Keratinocyte (primary cell): ENCODE measurements around the gene CACUL1. TPM values are rescaled to one million over a fixed set of nuclear protein-coding genes. Genes with fewer than 3 reads are reported as not detected.

Experiments used
- DNase-seq: peaks from one replicate; pipeline ENCODE4 v3.0.0-alpha.2; 2011; ENCODE audit warnings: low read depth, missing footprints, low spot score
- FAIRE-seq: peaks from 2 replicates; lab custom pipeline; 2011; peaks lifted over from hg19 to GRCh38; lab: Jason Lieb, UNC
- H2AFZ ChIP-seq: 2 replicates; pipeline ENCODE4 v1.6.0; 2012; ENCODE audit warnings: low read length, control low read depth, inconsistent platforms; ENCODE audit not compliant: control insufficient read depth
- H3K27ac ChIP-seq: 2 replicates; pipeline ENCODE4 v1.5.1; 2011; ENCODE audit warnings: low read length; ENCODE audit not compliant: control insufficient read depth, insufficient read depth
- H3K27me3 ChIP-seq: 3 replicates; pipeline ENCODE4 v1.6.0; 2011; ENCODE audit warnings: low read length; ENCODE audit not compliant: control insufficient read depth, insufficient read depth; ENCODE audit errors: extremely low read depth
- H3K36me3 ChIP-seq, 2 experiments: 2 replicates in 1 of 2; 3 replicates in 1 of 2; pipeline ENCODE4 v1.5.1; 2011; ENCODE audit warnings: low read length in 2 of 2, mild to moderate bottlenecking in 1 of 2; ENCODE audit not compliant: control insufficient read depth in 2 of 2, insufficient read depth in 2 of 2; ENCODE audit errors: extremely low read depth in 1 of 2
- H3K4me1 ChIP-seq: 3 replicates; pipeline ENCODE4 v1.5.1; 2011; ENCODE audit warnings: low read length; ENCODE audit not compliant: control insufficient read depth, insufficient read depth; ENCODE audit errors: extremely low read depth
- H3K4me2 ChIP-seq: 3 replicates; pipeline ENCODE4 v1.6.0; 2011; ENCODE audit warnings: low read depth, low read length; ENCODE audit not compliant: control insufficient read depth, insufficient read depth; ENCODE audit errors: extremely low read depth
- H3K4me3 ChIP-seq, 3 experiments: fragments of 200-600 bp in 1 of 3; sonication (generic) in 1 of 3; 2 replicates in 2 of 3; 3 replicates in 1 of 3; pipeline ENCODE4 v1.5.1; 2011 to 2016; ENCODE audit warnings: low read length in 3 of 3, mild to moderate bottlenecking in 3 of 3, control low read depth in 2 of 3, inconsistent platforms in 1 of 3, low read depth in 1 of 3, mixed read lengths in 1 of 3, mixed run types in 1 of 3, moderate library complexity in 1 of 3; ENCODE audit not compliant: control insufficient read depth in 2 of 3, insufficient read depth in 2 of 3; ENCODE audit errors: extremely low read depth in 1 of 3
- H3K79me2 ChIP-seq: 2 replicates; pipeline ENCODE4 v1.6.0; 2012; ENCODE audit warnings: low read length; ENCODE audit not compliant: control insufficient read depth, insufficient read depth
- H3K9ac ChIP-seq: 3 replicates; pipeline ENCODE4 v1.6.0; 2011; ENCODE audit warnings: low read length; ENCODE audit not compliant: control insufficient read depth, insufficient read depth; ENCODE audit errors: extremely low read depth
- H3K9me1 ChIP-seq: 3 replicates; pipeline ENCODE4 v1.6.0; 2011; ENCODE audit warnings: low read length; ENCODE audit not compliant: control insufficient read depth, insufficient read depth; ENCODE audit errors: extremely low read depth
- H3K9me3 ChIP-seq: 2 replicates; pipeline ENCODE4 v1.5.1; 2012; ENCODE audit warnings: low read depth, low read length; ENCODE audit not compliant: control insufficient read depth
- H4K20me1 ChIP-seq: 3 replicates; pipeline ENCODE4 v1.6.0; 2011; ENCODE audit warnings: low read length; ENCODE audit not compliant: control insufficient read depth, insufficient read depth; ENCODE audit errors: extremely low read depth
- EZH2 ChIP-seq: IDR thresholded peaks from one replicate; pipeline ENCODE4 v1.6.1; 2012; ENCODE audit warnings: inconsistent platforms, mild to moderate bottlenecking, low read length, moderate library complexity
- dilution Hi-C: fragments of 300-500 bp; cut with MboI; formaldehyde crosslinking; loops from one replicate; pipeline ENCODE4 v1.7.0; 2020; ENCODE audit warnings: low sequenced_read_pairs; ENCODE audit not compliant: extremely low pct_ligation_motif_present
- polyA plus RNA-seq, 5 experiments: library from polyadenylated mRNA; depleted of rRNA in 3 of 5; stranded (reverse) in 3 of 5; stranded (forward) in 1 of 5; unstranded in 1 of 5; fragments of >200 nt; gene quantifications; 1 replicate in 1 of 5; 2 replicates in 3 of 5; 3 replicates in 1 of 5; pipeline versions ENCODE4 v1.2.1 to v1.2.3, GENCODE V29; 2011 to 2012; ENCODE audit warnings: missing spikeins in 2 of 5, low read depth in 1 of 5, low replicate concordance in 1 of 5
- TF ChIP-seq, protein P1 (sequence below), 3 experiments: IDR thresholded peaks in 1 of 3; conservative IDR thresholded peaks in 1 of 3; optimal IDR thresholded peaks in 1 of 3; 2 replicates in 2 of 3; 3 replicates in 1 of 3; pipeline versions ENCODE3 to v1.5.1; 2011; ENCODE audit warnings: low read length in 3 of 3, mild to moderate bottlenecking in 3 of 3, moderate library complexity in 2 of 3, control low read depth in 1 of 3, inconsistent platforms in 1 of 3; ENCODE audit not compliant: insufficient read depth in 2 of 3; ENCODE audit errors: extremely low read depth in 1 of 3

Gene CACUL1
- polyA plus RNA-seq, 1 donor (not counting 4 experiments of a cell fraction or from before 2014, with no cell fraction given), result 36.5 TPM

DNA sequence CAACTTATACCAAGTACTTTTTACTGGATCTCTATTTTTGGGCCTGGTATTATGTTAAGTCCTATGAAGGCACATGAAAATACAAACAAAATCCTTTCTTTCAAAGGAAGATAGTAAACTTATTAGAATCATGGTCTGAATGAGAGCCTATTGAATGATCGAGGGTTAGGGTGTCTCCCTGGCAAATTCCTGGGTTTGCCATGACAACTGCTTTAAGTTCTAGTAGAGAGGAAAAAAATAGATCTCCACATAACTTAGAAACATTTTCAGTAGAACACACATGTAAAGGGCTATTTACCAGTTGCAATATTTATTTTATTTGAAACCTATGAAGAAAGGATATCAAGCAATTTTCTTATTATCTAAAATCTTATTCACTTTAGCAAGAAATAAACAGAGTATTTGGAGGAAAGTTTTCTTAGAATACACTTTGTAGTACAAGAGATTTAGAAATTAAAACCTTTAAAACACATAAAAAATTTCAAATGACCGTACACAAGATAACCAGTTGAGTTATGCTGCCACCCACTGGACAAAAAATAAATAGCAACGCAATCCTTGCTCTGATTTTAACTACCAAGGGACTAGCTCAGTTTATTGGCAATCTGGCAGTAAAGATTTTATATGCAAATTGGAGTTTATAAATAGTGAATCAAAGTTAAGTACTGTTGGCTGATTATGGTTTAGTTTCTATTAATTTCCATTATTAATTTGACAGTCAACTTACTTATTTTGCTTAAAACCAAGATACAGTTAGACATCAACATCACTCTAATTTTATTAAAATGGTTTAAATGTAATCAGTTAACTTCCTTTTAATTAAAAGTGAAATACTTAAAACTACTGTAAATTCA is 33.9 kb downstream of the CACUL1 start:
- Histone ChIP-seq H3K79me2 (peaks cover 25% of the 10 kb centered on the region), H2AFZ (no peak overlapping the region), H3K27ac (no peak overlapping the region), H3K4me2 (no peak overlapping the region), H4K20me1 (no peaks in the 10 kb centered on the region), H3K4me3 (no peak overlapping the region), H3K9me1 (no peaks in the 10 kb centered on the region), H3K9ac (no peak overlapping the region), H3K4me1 (no peaks in the 10 kb centered on the region), H3K27me3 (no peaks in the 10 kb centered on the region), H3K9me3 (no peaks in the 10 kb centered on the region), H3K36me3 (peaks cover 0 to 1% of the 10 kb centered on the region in 2 experiments)
- no peak for TF ChIP-seq EZH2
- TF ChIP-seq, protein P1, sequence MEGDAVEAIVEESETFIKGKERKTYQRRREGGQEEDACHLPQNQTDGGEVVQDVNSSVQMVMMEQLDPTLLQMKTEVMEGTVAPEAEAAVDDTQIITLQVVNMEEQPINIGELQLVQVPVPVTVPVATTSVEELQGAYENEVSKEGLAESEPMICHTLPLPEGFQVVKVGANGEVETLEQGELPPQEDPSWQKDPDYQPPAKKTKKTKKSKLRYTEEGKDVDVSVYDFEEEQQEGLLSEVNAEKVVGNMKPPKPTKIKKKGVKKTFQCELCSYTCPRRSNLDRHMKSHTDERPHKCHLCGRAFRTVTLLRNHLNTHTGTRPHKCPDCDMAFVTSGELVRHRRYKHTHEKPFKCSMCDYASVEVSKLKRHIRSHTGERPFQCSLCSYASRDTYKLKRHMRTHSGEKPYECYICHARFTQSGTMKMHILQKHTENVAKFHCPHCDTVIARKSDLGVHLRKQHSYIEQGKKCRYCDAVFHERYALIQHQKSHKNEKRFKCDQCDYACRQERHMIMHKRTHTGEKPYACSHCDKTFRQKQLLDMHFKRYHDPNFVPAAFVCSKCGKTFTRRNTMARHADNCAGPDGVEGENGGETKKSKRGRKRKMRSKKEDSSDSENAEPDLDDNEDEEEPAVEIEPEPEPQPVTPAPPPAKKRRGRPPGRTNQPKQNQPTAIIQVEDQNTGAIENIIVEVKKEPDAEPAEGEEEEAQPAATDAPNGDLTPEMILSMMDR (optimal IDR thresholded peaks at IDR 0.05 in 1 of 3, IDR thresholded peaks at IDR 0.05 in 1 of 3, conservative IDR thresholded peaks at IDR 0.05 in 1 of 3; ENCODE audit: extremely low read depth in 1 of 3, insufficient read depth in 2 of 3, low read length in 3 of 3), result peak in 2 of 3 experiments; percentile 54 to 67
- FAIRE-seq (peak; percentile 76), DNase-seq (no peak)
- dilution Hi-C loops, result loop anchor here (25.0 kb wide), 1 partner anchor 291 kb away; no protein-coding TSS in a partner anchor

DNA sequence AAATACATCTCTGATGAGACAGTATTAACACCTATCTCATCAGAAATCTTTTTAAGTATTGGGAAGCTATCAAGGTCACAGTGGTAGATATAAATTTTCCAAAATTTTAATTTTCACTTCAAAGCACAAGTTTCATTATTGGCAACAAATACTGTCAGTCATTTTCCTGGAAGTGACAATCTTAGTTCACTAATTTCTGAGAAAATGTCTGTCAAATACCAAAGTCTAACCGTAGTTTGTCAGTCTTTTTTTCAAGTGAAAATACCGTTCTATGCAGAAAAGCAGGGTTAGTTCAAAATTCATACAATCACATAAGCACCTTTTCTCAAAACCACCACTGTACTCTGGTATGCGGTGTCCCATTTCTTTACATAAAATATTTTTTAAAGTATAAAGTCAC is 40.4 kb downstream of the CACUL1 start:
- Histone ChIP-seq H3K79me2 (peaks cover 34% of the 10 kb centered on the region), H2AFZ (no peak overlapping the region), H3K27me3 (no peaks in the 10 kb centered on the region), H3K4me2 (no peak overlapping the region), H3K36me3 (peaks cover 0 to 7% of the 10 kb centered on the region in 2 experiments), H3K27ac (no peak overlapping the region), H4K20me1 (no peaks in the 10 kb centered on the region), H3K9me1 (no peaks in the 10 kb centered on the region), H3K4me3 (no peak overlapping the region), H3K4me1 (no peaks in the 10 kb centered on the region), H3K9ac (no peak overlapping the region), H3K9me3 (no peaks in the 10 kb centered on the region)
- TF ChIP-seq EZH2, result no peak
- TF ChIP-seq, protein P1 (optimal IDR thresholded peaks at IDR 0.05 in 1 of 3, IDR thresholded peaks at IDR 0.05 in 1 of 3, conservative IDR thresholded peaks at IDR 0.05 in 1 of 3; ENCODE audit: extremely low read depth in 1 of 3, insufficient read depth in 2 of 3, low read length in 3 of 3), result no peak
- DNase-seq, result no peak
- FAIRE-seq, result no peak
- dilution Hi-C loops, result loop anchor here (25.0 kb wide), 1 partner anchor 298 kb away; no protein-coding TSS in a partner anchor
